Parathyroid adenoma (tissue), 2 donors: ENCODE data around the gene DUOX2.

ENCODE experiments used
- H2AFZ ChIP-seq: fragments of 300-600 bp; sonication (generic); one replicate; pipeline ENCODE4 v1.7.0; 2017; ENCODE audit warnings: antibody characterized with exemption, mild to moderate bottlenecking
- H3K27ac ChIP-seq: fragments of 300-600 bp; sonication (generic); one replicate; pipeline ENCODE4 v1.7.0; 2017
- H3K27me3 ChIP-seq: fragments of 300-600 bp; sonication (generic); one replicate; pipeline ENCODE4 v1.7.0; 2017; ENCODE audit warnings: low read length; ENCODE audit not compliant: control insufficient read depth, insufficient read depth
- H3K36me3 ChIP-seq: fragments of 300-600 bp; sonication (generic); one replicate; pipeline ENCODE4 v1.7.0; 2017; ENCODE audit warnings: low read length; ENCODE audit not compliant: control insufficient read depth, insufficient read depth
- H3K4me1 ChIP-seq: fragments of 300-600 bp; sonication (generic); one replicate; pipeline ENCODE4 v1.7.0; 2017; ENCODE audit warnings: control low read depth
- H3K4me2 ChIP-seq: fragments of 300-600 bp; sonication (generic); one replicate; pipeline ENCODE4 v1.7.0; 2017; ENCODE audit warnings: low read length
- H3K4me3 ChIP-seq: fragments of 300-600 bp; sonication (generic); one replicate; pipeline ENCODE4 v1.7.0; 2017; ENCODE audit warnings: low read depth, low read length
- H3K79me2 ChIP-seq: fragments of 300-600 bp; sonication (generic); one replicate; pipeline ENCODE4 v1.7.0; 2017; ENCODE audit warnings: control low read depth
- H3K9ac ChIP-seq: fragments of 300-600 bp; sonication (generic); one replicate; pipeline ENCODE4 v1.7.0; 2017; ENCODE audit warnings: mild to moderate bottlenecking
- H3K9me3 ChIP-seq: fragments of 300-600 bp; sonication (generic); one replicate; pipeline ENCODE4 v1.7.0; 2017; ENCODE audit warnings: low read length; ENCODE audit not compliant: control insufficient read depth
- TF ChIP-seq, protein P1 (sequence below): fragments of 300-600 bp; sonication (generic); IDR thresholded peaks from one replicate; pipeline ENCODE4 v1.7.0; 2017; ENCODE audit warnings: antibody characterized with exemption, mild to moderate bottlenecking
- donor health status: primary hyperparathyroidism.

Gene DUOX2

DNA sequence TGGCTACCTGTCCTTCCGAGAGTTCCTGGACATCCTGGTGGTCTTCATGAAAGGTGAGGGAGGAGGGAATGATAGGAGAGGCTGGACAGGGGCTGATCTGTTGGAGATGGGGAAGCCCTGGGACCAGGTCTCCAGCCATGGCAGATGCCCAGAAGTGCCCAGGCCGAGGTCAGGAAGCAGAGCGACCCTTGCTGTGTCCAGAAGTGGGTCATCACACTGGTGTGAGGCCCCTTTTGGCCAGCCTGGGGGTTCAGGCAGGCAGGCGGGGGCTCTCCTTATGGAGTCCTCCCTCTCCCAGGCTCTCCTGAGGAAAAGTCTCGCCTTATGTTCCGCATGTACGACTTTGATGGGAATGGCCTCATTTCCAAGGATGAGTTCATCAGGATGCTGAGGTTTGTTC is 33.6 kb upstream of the DUOX2 start:
- Histone ChIP-seq H3K79me2 (no peaks in the 10 kb centered on the region), H3K4me2 (no peak overlapping the region), H3K9ac (no peak overlapping the region), H2AFZ (no peak overlapping the region), H3K27ac (no peak overlapping the region), H3K27me3 (no peaks in the 10 kb centered on the region), H3K4me3 (no peak overlapping the region), H3K9me3 (no peaks in the 10 kb centered on the region), H3K36me3 (no peaks in the 10 kb centered on the region), H3K4me1 (no peaks in the 10 kb centered on the region)
- TF ChIP-seq, protein P1, sequence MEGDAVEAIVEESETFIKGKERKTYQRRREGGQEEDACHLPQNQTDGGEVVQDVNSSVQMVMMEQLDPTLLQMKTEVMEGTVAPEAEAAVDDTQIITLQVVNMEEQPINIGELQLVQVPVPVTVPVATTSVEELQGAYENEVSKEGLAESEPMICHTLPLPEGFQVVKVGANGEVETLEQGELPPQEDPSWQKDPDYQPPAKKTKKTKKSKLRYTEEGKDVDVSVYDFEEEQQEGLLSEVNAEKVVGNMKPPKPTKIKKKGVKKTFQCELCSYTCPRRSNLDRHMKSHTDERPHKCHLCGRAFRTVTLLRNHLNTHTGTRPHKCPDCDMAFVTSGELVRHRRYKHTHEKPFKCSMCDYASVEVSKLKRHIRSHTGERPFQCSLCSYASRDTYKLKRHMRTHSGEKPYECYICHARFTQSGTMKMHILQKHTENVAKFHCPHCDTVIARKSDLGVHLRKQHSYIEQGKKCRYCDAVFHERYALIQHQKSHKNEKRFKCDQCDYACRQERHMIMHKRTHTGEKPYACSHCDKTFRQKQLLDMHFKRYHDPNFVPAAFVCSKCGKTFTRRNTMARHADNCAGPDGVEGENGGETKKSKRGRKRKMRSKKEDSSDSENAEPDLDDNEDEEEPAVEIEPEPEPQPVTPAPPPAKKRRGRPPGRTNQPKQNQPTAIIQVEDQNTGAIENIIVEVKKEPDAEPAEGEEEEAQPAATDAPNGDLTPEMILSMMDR: no peak

DNA sequence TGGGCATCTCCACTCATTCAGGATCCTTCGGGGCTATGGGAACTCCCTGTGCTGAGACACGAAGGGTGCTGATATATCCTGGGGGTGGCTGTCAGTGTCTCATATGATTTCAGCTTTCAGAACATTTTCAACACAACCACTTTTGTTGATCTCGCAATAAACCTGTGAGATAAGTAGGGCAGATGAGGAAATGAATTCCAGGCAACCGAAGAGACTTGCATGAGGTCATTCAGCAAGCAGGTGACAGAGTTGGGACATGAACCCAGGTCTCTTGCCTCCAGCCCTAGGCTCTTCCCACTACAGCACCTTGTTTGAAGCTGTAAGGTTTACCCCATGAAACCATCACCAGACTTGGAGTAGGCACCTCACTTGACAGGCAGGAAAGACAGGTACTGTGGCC is 32.4 kb upstream of the DUOX2 start:
- Histone ChIP-seq H3K36me3 (no peaks in the 10 kb centered on the region), H3K79me2 (no peaks in the 10 kb centered on the region), H3K9ac (no peak overlapping the region), H3K27me3 (no peaks in the 10 kb centered on the region), H3K4me2 (no peak overlapping the region), H3K4me1 (no peaks in the 10 kb centered on the region), H2AFZ (no peak overlapping the region), H3K27ac (no peak overlapping the region), H3K9me3 (no peaks in the 10 kb centered on the region), H3K4me3 (no peak overlapping the region)
- TF ChIP-seq, protein P1: no peak

DNA sequence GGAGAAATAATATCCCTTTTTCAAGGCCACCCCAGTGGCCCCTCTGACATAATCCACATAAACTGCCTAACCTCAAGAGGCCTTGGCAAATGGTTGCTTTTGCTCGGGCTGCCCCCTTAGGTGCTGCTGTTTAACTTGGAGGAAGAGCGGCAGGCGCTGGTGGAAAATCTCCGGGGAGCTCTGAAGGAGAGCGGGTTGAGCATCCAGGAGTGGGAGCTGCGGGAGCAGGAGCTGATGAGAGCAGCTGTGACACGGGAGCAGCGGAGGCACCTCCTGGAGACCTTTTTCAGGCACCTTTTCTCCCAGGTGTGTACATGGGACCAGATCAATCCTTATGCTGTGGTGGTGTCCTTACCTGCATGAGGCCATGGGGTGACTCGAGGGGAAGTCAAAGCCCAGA is 30.8 kb upstream of the DUOX2 start:
- Histone ChIP-seq H3K9ac (no peak overlapping the region), H3K4me1 (no peaks in the 10 kb centered on the region), H3K4me2 (no peak overlapping the region), H3K9me3 (no peaks in the 10 kb centered on the region), H3K36me3 (no peaks in the 10 kb centered on the region), H3K27me3 (no peaks in the 10 kb centered on the region), H2AFZ (no peak overlapping the region), H3K27ac (no peak overlapping the region), H3K79me2 (no peaks in the 10 kb centered on the region), H3K4me3 (no peak overlapping the region)
- TF ChIP-seq, protein P1: no peak

DNA sequence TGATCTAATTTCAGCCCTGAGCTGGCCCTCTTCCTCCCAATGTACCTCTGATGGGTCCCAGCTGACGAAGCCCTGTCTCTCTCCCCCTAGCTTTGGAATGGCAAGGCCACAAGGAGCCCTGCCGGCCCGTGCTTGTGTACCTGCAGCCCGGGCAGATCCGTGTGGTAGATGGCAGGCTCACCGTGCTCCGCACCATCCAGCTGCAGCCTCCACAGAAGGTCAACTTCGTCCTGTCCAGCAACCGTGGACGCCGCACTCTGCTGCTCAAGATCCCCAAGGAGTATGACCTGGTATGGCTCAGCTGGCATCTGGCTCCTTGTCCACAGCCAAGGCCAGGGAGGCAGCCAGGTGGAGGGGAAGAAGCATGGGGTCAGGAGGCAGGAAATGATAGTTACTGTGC is 30.0 kb upstream of the DUOX2 start:
- Histone ChIP-seq H3K9me3 (no peaks in the 10 kb centered on the region), H3K4me1 (no peaks in the 10 kb centered on the region), H3K27ac (no peak overlapping the region), H3K9ac (no peak overlapping the region), H2AFZ (no peak overlapping the region), H3K27me3 (no peaks in the 10 kb centered on the region), H3K4me2 (no peak overlapping the region), H3K36me3 (no peaks in the 10 kb centered on the region), H3K79me2 (no peaks in the 10 kb centered on the region), H3K4me3 (no peak overlapping the region)
- TF ChIP-seq, protein P1: no peak

DNA sequence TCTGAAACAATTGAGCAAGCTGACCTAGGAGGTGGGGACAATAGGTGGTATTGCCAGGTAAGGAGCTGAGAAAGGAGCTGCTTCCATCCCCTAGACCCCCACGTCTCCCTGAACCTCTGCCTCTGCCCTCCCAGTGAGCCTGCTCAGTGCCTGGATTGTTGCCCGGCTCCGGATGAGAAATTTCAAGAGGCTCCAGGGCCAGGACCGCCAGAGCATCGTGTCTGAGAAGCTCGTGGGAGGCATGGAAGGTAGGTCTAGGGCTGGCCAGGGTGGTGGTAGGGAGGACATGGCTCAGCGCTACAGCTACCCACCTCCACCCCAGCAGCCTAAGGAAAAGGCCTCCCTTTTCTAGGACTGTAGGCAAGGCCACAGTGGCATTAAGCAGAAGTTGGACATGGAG is 29.1 kb upstream of the DUOX2 start:
- Histone ChIP-seq H3K79me2 (no peaks in the 10 kb centered on the region), H3K9ac (no peak overlapping the region), H3K4me2 (no peak overlapping the region), H3K27me3 (no peaks in the 10 kb centered on the region), H3K4me1 (no peaks in the 10 kb centered on the region), H3K9me3 (no peaks in the 10 kb centered on the region), H2AFZ (no peak overlapping the region), H3K36me3 (no peaks in the 10 kb centered on the region), H3K4me3 (no peak overlapping the region), H3K27ac (no peak overlapping the region)
- TF ChIP-seq, protein P1: no peak
